Measurements from ENCODE around the gene TMED8. TPM values are rescaled to one million over a fixed set of nuclear protein-coding genes. Genes with fewer than 3 reads are reported as not detected.

Gene TMED8
- total RNA-seq, 1 donor from 2014 or later = 10.9 TPM

- Histone ChIP-seq H3K27me3 (ENCODE audit: control insufficient read depth, insufficient read depth, low read length) (no peaks in the 10 kb centered on the region), H3K36me3 (ENCODE audit: control insufficient read depth, insufficient read depth, low read length) (no peaks in the 10 kb centered on the region), H3K4me3 (ENCODE audit: low read depth, low read length) (no peak overlapping the region)
- TF ChIP-seq CTCF (IDR thresholded peaks at IDR 0.05; ENCODE audit: insufficient read depth, low read length, poor library complexity, severe bottlenecking) = no peak
- DNase-seq (ENCODE audit: low read depth) = no peak
Measured at GRCh38 chr14:77356899-77357298, 20.0 kb downstream of the TMED8 start.

- no peak for TF ChIP-seq CTCF (IDR thresholded peaks at IDR 0.05; ENCODE audit: insufficient read depth, low read length, poor library complexity, severe bottlenecking)
- no peak for DNase-seq (ENCODE audit: low read depth)
Measured at GRCh38 chr14:77355811-77356210, 21.1 kb downstream of the TMED8 start.

GRCh38 chr14:77353469-77354141 is 23.3 kb downstream of the TMED8 start:
- no peak overlapping the region for H3K4me3 ChIP-seq (ENCODE audit: low read depth, low read length)
- no peaks in the 10 kb centered on the region for H3K27me3 ChIP-seq (ENCODE audit: control insufficient read depth, insufficient read depth, low read length)
- no peaks in the 10 kb centered on the region for H3K36me3 ChIP-seq (ENCODE audit: control insufficient read depth, insufficient read depth, low read length)
- TF ChIP-seq CTCF (IDR thresholded peaks at IDR 0.05; ENCODE audit: insufficient read depth, low read length, poor library complexity, severe bottlenecking) = no peak
- DNase-seq (ENCODE audit: low read depth) = no peak

More at GRCh38 chr14:77355811-77356210, 21.1 kb downstream of the TMED8 start:
- no peaks in the 10 kb centered on the region for H3K36me3 ChIP-seq (ENCODE audit: control insufficient read depth, insufficient read depth, low read length)
- H3K27me3 ChIP-seq (ENCODE audit: control insufficient read depth, insufficient read depth, low read length) = no peaks in the 10 kb centered on the region
- no peak overlapping the region for H3K4me3 ChIP-seq (ENCODE audit: low read depth, low read length)

- TF ChIP-seq CTCF (IDR thresholded peaks at IDR 0.05; ENCODE audit: insufficient read depth, low read length, poor library complexity, severe bottlenecking) = no peak
- H3K36me3 ChIP-seq (ENCODE audit: control insufficient read depth, insufficient read depth, low read length) = no peaks in the 10 kb centered on the region
- H3K27me3 ChIP-seq (ENCODE audit: control insufficient read depth, insufficient read depth, low read length) = no peaks in the 10 kb centered on the region
- H3K4me3 ChIP-seq (ENCODE audit: low read depth, low read length) = no peak overlapping the region
- no peak for DNase-seq (ENCODE audit: low read depth)
Measured at GRCh38 chr14:77347751-77348150, 29.1 kb downstream of the TMED8 start.

- Histone ChIP-seq H3K27me3 (ENCODE audit: control insufficient read depth, insufficient read depth, low read length) (no peaks in the 10 kb centered on the region), H3K36me3 (ENCODE audit: control insufficient read depth, insufficient read depth, low read length) (peaks cover 3% of the 10 kb centered on the region), H3K4me3 (ENCODE audit: low read depth, low read length) (no peak overlapping the region)
- no peak for DNase-seq (ENCODE audit: low read depth)
- TF ChIP-seq CTCF (IDR thresholded peaks at IDR 0.05; ENCODE audit: insufficient read depth, low read length, poor library complexity, severe bottlenecking) = no peak
Measured at GRCh38 chr14:77346495-77346894, 30.4 kb downstream of the TMED8 start.
